HG03045 (cell line): ENCODE results near the gene SLX1B.
A peak's percentile ranks its signal among the peaks of the same experiment; 100 is the strongest.
"Not testable (repeated sequence)": the region's sequence is repeated elsewhere in the genome, so short reads cannot be mapped to it uniquely, and the experiment has no call there.

Experiments
- ATAC-seq: cut with Tn5 transposase; IDR thresholded peaks from one replicate; pipeline ENCODE4 v1.9.1; 2021; ENCODE audit warnings: mild to moderate bottlenecking, moderate library complexity; ENCODE audit not compliant: unreplicated experiment

Gene SLX1B

DNA sequence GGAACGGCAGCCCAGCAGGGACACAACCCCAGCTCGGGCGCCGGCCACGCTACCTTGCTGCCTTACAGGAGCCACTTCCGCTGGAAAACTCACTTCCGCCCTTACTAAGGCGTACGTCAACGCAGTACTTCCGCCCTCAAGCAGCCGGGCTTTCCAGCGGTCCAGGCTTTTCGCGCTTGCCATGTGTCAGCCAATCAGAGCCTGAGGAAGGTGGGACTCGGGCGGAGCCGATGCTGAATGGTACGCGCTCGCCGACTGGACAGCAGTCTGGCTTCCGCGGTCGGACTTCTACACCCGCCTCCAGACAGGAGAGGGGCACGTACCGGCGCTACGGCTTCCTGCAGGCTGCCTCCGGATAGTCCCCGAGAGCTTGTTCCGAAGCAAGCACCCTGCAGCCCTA lies at the start of gene SLX1B, which contains the start of gene BOLA2:
Gene SLX1B (plus strand): TSS at position 265 of the 400 bp plus-strand sequence.
Gene BOLA2 (minus strand): TSS at position 83 of the 400 bp plus-strand sequence. CDS start 98 bp downstream, outside the sequence.
- ATAC-seq, result peak; percentile 80

GRCh38 chr16:29405249-29405648 lies 49.1 kb upstream of the SLX1B start:
- not testable (repeated sequence) for ATAC-seq

- ATAC-seq, result not testable (repeated sequence)
Observed at GRCh38 chr16:29423587-29423986, 30.7 kb upstream of the SLX1B start.

- ATAC-seq, result not testable (repeated sequence)
Observed at GRCh38 chr16:29425390-29425789, 28.9 kb upstream of the SLX1B start.

DNA sequence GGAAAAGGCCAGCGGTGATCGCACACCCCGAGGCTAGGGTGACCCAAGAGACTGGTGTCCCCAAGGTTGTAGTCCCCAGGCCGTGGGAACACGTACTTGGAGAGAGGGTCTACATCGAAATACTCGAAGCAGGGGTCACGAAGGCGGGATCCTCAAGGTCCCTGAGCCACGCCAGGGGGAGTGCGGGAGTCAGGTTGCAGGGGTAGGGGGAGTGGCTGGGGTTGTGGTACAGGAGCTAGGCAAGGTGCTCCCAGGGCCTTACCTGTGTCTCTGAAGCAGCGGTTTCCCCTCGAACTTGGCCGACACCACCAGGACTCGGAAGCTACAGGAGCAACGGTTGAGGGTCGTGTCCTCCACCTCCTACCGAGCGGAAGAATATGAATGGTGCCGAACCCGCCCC lies 579 bp upstream of the SLX1B start:
- ATAC-seq, result peak; percentile 3

DNA sequence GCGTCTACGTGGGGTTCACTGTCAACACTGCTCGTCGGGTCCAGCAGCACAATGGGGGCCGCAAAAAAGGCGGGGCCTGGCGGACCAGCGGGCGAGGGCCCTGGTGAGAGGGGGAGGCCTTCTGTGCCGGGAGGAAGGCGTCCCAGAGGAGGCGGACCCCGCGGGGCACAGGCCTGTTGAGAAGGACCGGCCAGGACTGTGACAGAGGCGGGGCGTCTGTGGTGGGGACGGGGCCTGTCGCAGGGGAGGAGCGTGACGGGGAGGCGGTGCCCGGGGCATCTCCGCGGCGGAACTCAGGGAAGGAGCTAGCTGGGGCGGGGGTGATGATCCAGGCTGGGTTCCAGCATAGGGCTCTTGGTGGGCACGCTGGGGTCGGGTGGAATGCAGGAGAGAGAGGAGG lies 495 bp downstream of the SLX1B start:
- peak; percentile 66 for ATAC-seq

GRCh38 chr16:29457660-29458059 lies 3.3 kb downstream of the SLX1B start:
- ATAC-seq, result not testable (repeated sequence)

DNA sequence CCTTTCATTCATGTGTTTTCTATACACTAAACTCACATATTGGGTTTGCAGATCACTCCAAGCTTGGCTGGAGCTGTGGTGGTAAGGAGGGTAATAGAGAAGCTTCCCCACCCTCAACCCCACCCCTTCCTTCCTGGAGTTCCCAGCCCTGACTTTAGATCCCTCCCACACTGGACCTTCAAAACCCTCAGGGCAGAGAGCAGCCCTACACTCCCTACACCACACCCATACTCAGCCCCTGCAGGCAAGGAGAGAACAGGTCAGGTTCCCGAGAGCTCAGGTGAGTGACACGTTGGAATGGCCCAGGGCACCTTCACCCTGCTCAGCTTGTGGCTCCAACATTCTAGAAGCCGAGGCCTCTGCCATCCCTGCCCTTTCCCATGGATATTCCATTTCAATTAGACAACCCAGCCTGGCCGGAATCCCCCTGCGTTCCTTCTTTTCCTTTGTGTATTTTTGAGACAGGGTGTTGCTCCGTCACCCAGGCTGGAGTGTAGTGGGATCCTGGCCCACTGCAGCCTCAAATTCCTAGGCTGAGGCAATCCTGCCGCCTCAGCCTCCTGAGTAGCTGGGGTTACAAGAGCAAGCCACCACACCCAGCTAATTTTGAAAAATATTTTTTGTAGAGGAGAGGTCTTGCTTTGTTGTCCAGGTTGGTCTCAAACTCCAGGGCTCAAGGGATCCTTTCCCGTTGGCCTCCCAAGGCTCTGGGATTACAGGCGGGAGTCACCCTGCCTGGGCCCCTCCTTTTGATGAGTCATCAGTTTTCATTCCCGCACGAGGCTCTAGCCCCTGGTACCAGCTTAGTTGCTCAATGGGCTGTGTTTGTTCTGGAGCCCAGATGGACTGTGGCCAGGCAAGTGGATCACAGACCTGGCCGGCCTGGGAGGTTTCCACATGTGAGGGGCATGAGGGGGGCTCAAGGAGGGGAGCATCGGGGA lies 5.6 kb downstream of the SLX1B start, which contains the start of gene SULT1A4:
Gene SULT1A4 (plus strand): TSS at position 208 of the 941 bp plus-strand sequence. CDS start 1,473 bp downstream, outside the sequence.
- ATAC-seq, result not testable (repeated sequence)

- ATAC-seq, result not testable (repeated sequence)
Observed at GRCh38 chr16:29460647-29461030, 6.3 kb downstream of the SLX1B start.

- ATAC-seq, result not testable (repeated sequence)
Observed at GRCh38 chr16:29465985-29466824, 11.9 kb downstream of the SLX1B start.

- not testable (repeated sequence) for ATAC-seq
Observed at GRCh38 chr16:29466904-29467303, 12.6 kb downstream of the SLX1B start.

GRCh38 chr16:29467654-29468366 lies 13.5 kb downstream of the SLX1B start:
- ATAC-seq, result not testable (repeated sequence)

DNA sequence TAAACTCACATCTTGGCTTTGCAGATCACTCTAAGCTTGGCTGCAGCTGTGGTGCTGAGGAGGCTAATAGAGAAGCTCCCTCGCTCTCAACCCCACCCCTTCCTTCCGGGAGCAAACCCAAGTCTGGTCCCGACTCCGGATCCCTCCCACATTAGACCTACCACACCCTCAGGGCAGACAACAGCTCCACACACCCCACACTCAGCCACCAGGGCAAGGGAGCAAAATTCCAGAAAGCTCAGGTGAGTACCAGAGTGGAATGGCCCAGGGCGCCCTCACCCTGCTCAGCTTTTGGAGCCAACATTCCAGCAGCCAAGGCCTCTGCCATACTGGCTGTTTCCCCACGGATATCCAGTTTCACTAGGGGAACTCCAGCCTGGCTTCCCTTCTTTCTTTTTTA lies 15.3 kb downstream of the SLX1B start:
- not testable (repeated sequence) for ATAC-seq

DNA sequence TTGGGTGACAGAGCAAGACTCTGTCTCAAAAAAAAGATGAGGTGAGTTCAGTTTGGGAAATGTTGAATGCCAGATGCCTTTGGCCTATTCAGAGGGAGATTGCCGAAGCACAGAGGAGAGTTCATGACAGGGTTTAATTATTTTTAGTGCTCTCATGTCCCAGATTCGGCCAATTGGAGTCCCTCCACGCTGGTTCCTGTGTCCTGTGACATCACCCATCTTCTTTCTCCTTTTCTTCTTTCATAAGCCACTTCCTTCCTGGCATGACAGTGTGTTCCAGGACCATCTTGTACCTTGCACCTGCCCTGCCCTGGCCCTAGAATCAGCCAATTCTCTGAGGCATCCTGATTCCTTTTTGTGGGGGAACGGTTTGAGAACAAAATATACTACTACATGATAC lies 17.7 kb downstream of the SLX1B start:
- ATAC-seq, result not testable (repeated sequence)

DNA sequence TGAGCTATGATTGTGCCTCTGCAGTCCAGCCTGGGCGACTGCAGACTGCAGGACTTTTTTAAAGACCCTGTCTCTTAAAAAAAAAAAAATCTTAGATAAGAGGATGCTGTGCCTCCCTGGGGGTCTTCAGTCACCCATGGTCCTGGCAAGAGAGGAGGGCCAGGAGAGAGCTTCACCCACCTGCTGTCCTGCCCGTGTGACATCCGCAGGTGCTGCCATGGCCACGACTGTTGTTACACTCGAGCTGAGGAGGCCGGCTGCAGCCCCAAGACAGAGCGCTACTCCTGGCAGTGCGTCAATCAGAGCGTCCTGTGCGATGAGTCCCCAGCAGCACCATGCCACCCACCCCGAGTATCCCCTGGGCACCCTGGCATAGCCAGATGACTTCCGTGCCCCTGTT lies 27.9 kb downstream of the SLX1B start:
- ATAC-seq, result not testable (repeated sequence)

- ATAC-seq, result not testable (repeated sequence)
Observed at GRCh38 chr16:29506308-29506707, 52.0 kb downstream of the SLX1B start, which contains the start of gene NPIPB12. TSS of gene NPIPB12 (minus strand) at chr16:29506408.
